Lower leg skin (tissue), 4 donors: ENCODE results near the gene LDLRAD2. TPM values are rescaled to one million over a fixed set of nuclear protein-coding genes. Genes with fewer than 3 reads are reported as not detected.
"Not testable (repeated sequence)": the region's sequence is repeated elsewhere in the genome, so short reads cannot be mapped to it uniquely, and the experiment has no call there.

Experiments
- DNase-seq, 2 donors: peaks; one replicate each; pipeline ENCODE4 v3.0.0-alpha.2; 2019; ENCODE audit warnings: low spot score in 2 of 2
- H3K4me3 ChIP-seq: fragments of 200-600 bp; sonication (generic); 2 replicates; pipeline ENCODE4 v1.5.1; 2017; ENCODE audit warnings: mild to moderate bottlenecking, low read depth; ENCODE audit not compliant: poor library complexity, severe bottlenecking
- CTCF ChIP-seq, 3 donors: fragments of 450-650 bp; IDR thresholded peaks; one replicate each; pipeline ENCODE4 v1.5.1; 2016; ENCODE audit warnings: antibody characterized with exemption in 3 of 3, mild to moderate bottlenecking in 3 of 3, moderate library complexity in 2 of 3
- POLR2A ChIP-seq, 2 donors: fragments of 450-650 bp; IDR thresholded peaks; one replicate each; pipeline ENCODE4 v1.6.1; 2016 to 2017; ENCODE audit warnings: antibody characterized with exemption in 2 of 2, mild to moderate bottlenecking in 1 of 2, moderate library complexity in 1 of 2
- WGBS, 2 donors: methylation state at CpG; one replicate each; pipeline ENCODE4 v1.1.5; 2018; 5-methylcytosine and 5-hydroxymethylcytosine counted together
- intact Hi-C: fragments of 100-400 bp; cut with DNase I; formaldehyde crosslinking; loops from one replicate; pipeline ENCODE4 v1.15.0; 2023; ENCODE audit warnings: low total_unique reads
- total RNA-seq, 4 donors: library from RNA; depleted of rRNA; stranded (reverse); fragments of >200 nt; gene quantifications; one replicate each; pipeline ENCODE4 v1.1.0, GENCODE V29; 2016

The LDLRAD2 gene
- total RNA-seq = under 1 TPM in 1 of 4 donors, not detected in 3; 0.19 TPM

GRCh38 chr1:21811875-21812305, at the start of gene LDLRAD2:
Gene LDLRAD2, plus strand, starts transcription at chr1:21812265. Its CDS starts 187 bp downstream, at chr1:21812452.
- no peak for DNase-seq
- WGBS, 2 donors = 57 to 100% methylated on average over 1 to 2 of the region's 2 CpGs
- intact Hi-C loops = no loop called here
- no peak for TF ChIP-seq POLR2A (IDR thresholded peaks at IDR 0.05)
- no peak for TF ChIP-seq CTCF (IDR thresholded peaks at IDR 0.05)
- H3K4me3 ChIP-seq = no peak within 1 kb of the TSS

- WGBS, 2 donors = 90 to 92% methylated on average over 10 of the region's 10 CpGs
- intact Hi-C loops = no loop called here
- no peak for TF ChIP-seq CTCF (IDR thresholded peaks at IDR 0.05)
- no peak for TF ChIP-seq POLR2A (IDR thresholded peaks at IDR 0.05)
- H3K4me3 ChIP-seq = no peak overlapping the region
- no peak for DNase-seq
Measured at GRCh38 chr1:21763236-21763635, 48.8 kb upstream of the LDLRAD2 start.

GRCh38 chr1:21763694-21764419, 48.2 kb upstream of the LDLRAD2 start:
- no peak for DNase-seq
- 76 to 78% methylated on average over 7 of the region's 7 CpGs for WGBS, 2 donors
- intact Hi-C loops = no loop called here
- no peak for TF ChIP-seq CTCF (IDR thresholded peaks at IDR 0.05)
- TF ChIP-seq POLR2A (IDR thresholded peaks at IDR 0.05) = no peak
- H3K4me3 ChIP-seq = no peak overlapping the region

- peak in 1 of 2 donors; percentile 49 for DNase-seq
- WGBS, 2 donors = 32 to 37% methylated on average over 13 of the region's 13 CpGs
- no peak for TF ChIP-seq CTCF (IDR thresholded peaks at IDR 0.05)
- no peak for TF ChIP-seq POLR2A (IDR thresholded peaks at IDR 0.05)
- intact Hi-C loops = no loop called here
- no peak overlapping the region for H3K4me3 ChIP-seq
Measured at GRCh38 chr1:21764615-21765423, 47.2 kb upstream of the LDLRAD2 start.

GRCh38 chr1:21766210-21766609, 45.9 kb upstream of the LDLRAD2 start:
- no peak overlapping the region for H3K4me3 ChIP-seq
- 72 to 82% methylated on average over 4 of the region's 4 CpGs for WGBS, 2 donors
- TF ChIP-seq POLR2A (IDR thresholded peaks at IDR 0.05) = no peak
- TF ChIP-seq CTCF (IDR thresholded peaks at IDR 0.05) = no peak
- intact Hi-C loops = no loop called here
- DNase-seq = no peak

- H3K4me3 ChIP-seq, DNase-seq, intact Hi-C loops: not testable (repeated sequence)
- WGBS, 2 donors = 94 to 95% methylated on average over 8 of the region's 8 CpGs
Measured at GRCh38 chr1:21767106-21767505, 45.0 kb upstream of the LDLRAD2 start.
